Measurements from ENCODE around the gene LENG9. TPM values are rescaled to one million over a fixed set of nuclear protein-coding genes. Genes with fewer than 3 reads are reported as not detected.

Gene LENG9
- total RNA-seq, 1 donor from 2014 or later: 3.9 TPM

DNA sequence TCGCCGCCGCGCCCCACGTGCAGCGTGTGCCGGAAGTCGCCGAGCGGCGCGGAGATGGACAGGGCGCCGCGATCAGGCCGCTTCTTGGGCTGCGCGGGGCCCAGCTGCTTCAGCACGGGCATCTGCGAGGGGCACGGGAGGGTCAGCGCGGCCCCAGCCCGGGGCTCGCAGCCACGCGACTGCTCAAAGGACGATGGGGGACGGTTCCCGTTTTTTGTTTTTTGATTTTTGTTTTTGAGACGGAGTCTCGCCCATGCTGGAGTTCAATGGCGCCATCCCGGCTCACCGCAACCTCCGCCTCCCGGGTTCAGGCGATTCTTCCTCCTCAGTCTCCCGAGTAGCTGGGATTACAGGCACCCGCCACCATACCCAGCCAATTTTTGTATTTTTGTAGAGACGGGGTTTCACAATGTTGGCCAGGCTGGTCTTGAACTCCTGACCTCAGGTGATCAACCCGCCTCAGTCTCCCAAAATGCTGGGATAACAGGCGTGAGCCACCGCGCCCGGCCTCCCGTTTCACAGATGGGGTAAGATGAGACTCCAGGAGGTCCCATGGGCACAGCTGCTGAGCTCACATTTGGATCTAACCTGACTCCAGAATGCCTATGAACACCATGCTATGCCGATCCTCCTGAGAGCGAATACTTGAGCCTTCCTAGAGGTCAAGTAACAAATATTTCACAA, 2.0 kb upstream of the LENG9 start:
- peaks cover 12% of the 10 kb centered on the region for H3K36me3 Mint-ChIP-seq
- peak overlapping the region; percentile 74 for H3K27ac Mint-ChIP-seq
- no peak for DNase-seq (ENCODE audit: extremely low spot score, unreplicated experiment)
- peaks cover 31% of the 10 kb centered on the region for H3K4me1 Mint-ChIP-seq (ENCODE audit: unreplicated experiment)
- H3K27me3 Mint-ChIP-seq: peaks cover 19% of the 10 kb centered on the region
- peak overlapping the region; percentile 48 for H3K4me3 Mint-ChIP-seq
- no peaks in the 10 kb centered on the region for H3K9me3 Mint-ChIP-seq
- TF ChIP-seq, protein P1, sequence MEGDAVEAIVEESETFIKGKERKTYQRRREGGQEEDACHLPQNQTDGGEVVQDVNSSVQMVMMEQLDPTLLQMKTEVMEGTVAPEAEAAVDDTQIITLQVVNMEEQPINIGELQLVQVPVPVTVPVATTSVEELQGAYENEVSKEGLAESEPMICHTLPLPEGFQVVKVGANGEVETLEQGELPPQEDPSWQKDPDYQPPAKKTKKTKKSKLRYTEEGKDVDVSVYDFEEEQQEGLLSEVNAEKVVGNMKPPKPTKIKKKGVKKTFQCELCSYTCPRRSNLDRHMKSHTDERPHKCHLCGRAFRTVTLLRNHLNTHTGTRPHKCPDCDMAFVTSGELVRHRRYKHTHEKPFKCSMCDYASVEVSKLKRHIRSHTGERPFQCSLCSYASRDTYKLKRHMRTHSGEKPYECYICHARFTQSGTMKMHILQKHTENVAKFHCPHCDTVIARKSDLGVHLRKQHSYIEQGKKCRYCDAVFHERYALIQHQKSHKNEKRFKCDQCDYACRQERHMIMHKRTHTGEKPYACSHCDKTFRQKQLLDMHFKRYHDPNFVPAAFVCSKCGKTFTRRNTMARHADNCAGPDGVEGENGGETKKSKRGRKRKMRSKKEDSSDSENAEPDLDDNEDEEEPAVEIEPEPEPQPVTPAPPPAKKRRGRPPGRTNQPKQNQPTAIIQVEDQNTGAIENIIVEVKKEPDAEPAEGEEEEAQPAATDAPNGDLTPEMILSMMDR (conservative IDR thresholded peaks at IDR 0.05): no peak

DNA sequence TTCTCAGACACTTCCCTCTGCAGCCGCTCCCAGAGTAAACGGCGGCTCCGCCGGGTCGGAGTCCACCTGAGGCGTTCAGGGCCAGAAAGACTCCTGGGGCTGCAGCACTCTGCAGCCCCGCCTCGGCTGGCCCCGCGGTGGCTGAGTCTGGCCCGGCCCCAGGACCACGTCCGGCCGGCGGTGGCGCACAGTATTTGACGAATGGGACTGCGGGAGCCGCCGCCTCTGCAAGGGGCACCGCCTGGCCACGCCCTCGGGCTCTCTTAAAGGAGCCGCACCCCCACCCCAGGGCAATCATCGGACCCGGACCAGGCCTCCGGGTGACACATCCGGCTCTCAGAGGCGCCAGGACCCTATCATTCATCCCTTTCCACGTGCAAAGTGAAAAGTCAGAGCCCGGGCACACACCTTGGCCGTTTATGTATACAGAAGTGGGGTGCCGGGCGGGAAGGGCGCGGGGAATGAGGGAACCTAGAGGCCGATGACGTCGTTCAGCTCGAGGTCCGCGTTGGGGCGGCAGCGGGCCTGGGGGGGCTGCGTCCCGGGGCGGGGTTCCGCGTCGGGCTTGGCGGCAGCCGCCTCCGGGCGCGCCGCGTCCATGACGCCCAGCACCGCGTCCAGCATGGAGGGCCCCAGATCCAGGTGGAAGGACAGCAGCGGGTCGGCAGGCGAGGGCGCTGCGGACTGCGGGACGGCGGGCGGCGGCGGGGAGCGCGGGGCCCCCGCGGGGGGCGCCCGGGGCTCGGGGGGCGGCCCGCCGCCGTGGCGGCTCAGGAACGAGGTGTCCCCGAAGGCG, 1.2 kb upstream of the LENG9 start:
- Mint-ChIP-seq H3K4me1 (ENCODE audit: unreplicated experiment) (peaks cover 25% of the 10 kb centered on the region), H3K9me3 (no peaks in the 10 kb centered on the region), H3K27me3 (peaks cover 13% of the 10 kb centered on the region), H3K36me3 (peaks cover 11% of the 10 kb centered on the region), H3K27ac (peak overlapping the region; percentile 98), H3K4me3 (peak overlapping the region; percentile 93)
- peak; percentile 85 for DNase-seq (ENCODE audit: extremely low spot score, unreplicated experiment)
- TF ChIP-seq, protein P1 (conservative IDR thresholded peaks at IDR 0.05): no peak

DNA sequence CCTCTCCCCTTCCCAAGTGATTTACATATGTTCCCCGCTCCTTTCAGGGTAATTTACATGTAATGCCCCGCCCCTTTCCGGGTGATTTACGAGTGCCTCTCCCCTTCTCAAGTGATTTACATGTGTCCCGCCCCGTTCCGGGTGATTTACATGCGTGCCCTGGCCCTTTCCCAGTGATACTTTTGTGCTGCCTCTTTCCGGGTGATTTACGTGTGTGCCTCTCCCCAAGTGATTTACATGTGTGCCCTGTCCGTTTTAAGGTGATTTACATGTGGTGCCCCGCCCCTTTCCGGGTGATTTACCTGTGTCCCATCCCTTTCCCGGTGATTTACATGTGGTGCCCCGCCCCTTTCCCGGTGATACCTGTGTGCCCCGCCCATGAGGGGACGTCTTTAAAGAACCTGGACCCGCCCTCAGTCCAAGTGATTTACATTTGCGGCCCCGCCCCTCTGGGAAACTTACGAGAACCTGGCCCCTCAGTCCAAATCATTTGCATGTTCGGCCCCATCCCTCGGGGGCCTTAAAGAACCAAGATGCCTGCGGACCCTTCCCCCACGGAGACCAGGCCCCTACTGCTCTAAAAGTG, 559 bp upstream of the LENG9 start:
- peak overlapping the region; percentile 98 for H3K27ac Mint-ChIP-seq
- no peaks in the 10 kb centered on the region for H3K9me3 Mint-ChIP-seq
- peaks cover 23% of the 10 kb centered on the region for H3K4me1 Mint-ChIP-seq (ENCODE audit: unreplicated experiment)
- H3K4me3 Mint-ChIP-seq: peak overlapping the region; percentile 93
- peak; percentile 85 for DNase-seq (ENCODE audit: extremely low spot score, unreplicated experiment)
- TF ChIP-seq, protein P1 (conservative IDR thresholded peaks at IDR 0.05): no peak
- peaks cover 12% of the 10 kb centered on the region for H3K36me3 Mint-ChIP-seq
- H3K27me3 Mint-ChIP-seq: peaks cover 8% of the 10 kb centered on the region

DNA sequence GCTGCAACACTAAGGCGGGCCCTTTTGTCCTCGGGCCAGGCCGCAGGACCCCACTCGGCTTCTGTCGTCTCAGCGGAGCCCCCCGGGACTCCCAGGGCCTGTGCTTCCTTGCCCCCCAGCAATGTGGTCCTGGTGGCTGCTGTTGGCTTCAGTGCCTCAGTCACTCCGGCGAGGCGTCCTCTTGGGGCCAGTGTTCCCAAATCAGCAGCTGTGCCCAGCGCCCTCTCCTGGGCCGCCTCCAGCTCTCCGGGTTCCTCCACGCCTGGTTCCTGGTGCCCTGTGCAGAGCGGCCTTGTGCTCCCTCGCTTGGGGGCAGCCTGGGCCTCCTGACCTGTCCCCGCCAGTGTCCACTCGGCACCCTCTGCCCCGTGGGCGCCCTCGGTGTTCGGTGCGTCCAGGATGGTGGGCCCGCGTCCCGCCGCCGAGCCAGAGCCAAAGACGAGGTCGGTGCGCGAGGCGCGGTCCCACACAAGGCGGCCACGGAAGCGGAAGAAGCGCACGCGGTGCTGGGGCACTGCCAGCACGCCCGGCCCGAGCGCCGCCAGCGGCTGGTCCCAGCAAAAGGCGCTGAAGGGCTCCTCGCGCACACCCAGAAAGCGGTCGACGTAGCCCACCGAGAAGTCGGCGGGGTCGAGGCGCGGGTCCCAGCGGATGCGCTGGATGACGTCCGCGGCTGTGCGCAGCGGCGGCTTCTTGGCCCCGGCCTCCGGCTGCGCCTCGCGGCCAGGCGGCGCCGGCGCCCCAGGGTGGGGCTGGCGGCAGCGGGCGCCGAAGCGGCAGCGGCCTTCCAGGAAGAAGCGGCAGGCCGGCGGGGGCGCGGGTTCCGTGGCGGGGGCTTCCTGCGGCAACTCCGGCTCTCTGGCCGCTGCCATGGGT, 685 bp downstream of the LENG9 start:
- peak overlapping the region; percentile 69 for H3K4me3 Mint-ChIP-seq
- peak; percentile 74 for DNase-seq (ENCODE audit: extremely low spot score, unreplicated experiment)
- TF ChIP-seq, protein P1 (conservative IDR thresholded peaks at IDR 0.05): peak; percentile 31
- peaks cover 19% of the 10 kb centered on the region for H3K36me3 Mint-ChIP-seq
- no peaks in the 10 kb centered on the region for H3K9me3 Mint-ChIP-seq
- H3K4me1 Mint-ChIP-seq (ENCODE audit: unreplicated experiment): peaks cover 30% of the 10 kb centered on the region
- no peak overlapping the region for H3K27ac Mint-ChIP-seq
- H3K27me3 Mint-ChIP-seq: peaks cover 8% of the 10 kb centered on the region

DNA sequence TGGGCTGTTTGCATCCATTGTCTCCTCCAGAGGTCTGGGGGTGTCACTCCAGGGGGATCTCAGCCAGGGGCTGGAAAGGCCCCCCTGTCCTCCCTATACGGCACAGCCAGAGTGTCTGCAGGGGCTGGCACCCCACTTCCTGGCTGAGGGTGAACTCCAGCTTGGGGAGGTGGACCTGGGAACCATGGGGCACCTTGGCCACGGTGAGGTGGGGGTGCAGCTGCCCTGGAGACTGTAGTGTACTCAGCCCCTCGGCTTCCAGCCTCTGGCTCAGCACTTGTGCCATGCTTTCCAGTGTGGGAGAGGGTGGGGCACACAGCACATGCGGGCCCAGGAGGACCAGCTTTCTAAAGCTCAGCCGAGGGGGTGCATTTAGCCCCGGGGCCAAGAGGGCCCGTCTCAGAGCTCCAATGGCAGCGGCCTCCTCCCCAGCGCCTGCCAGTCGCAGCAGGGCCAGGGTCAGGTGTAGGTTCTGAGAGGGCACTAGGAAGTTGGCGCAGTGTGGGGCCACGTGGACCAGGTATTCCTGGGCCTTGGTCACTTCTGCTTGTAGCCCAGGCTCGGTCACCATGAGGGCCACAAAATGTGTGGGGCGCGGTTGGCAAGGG, 1.4 kb downstream of the LENG9 start:
- Mint-ChIP-seq H3K9me3 (no peaks in the 10 kb centered on the region), H3K4me3 (peak overlapping the region; percentile 69), H3K4me1 (ENCODE audit: unreplicated experiment) (peaks cover 30% of the 10 kb centered on the region), H3K36me3 (peaks cover 19% of the 10 kb centered on the region), H3K27me3 (peaks cover 8% of the 10 kb centered on the region), H3K27ac (peak overlapping the region; percentile 70)
- TF ChIP-seq, protein P1 (conservative IDR thresholded peaks at IDR 0.05): no peak
- no peak for DNase-seq (ENCODE audit: extremely low spot score, unreplicated experiment)
